ENCODE data around the gene COL9A1. TPM values are rescaled to one million over a fixed set of nuclear protein-coding genes. Genes with fewer than 3 reads are reported as not detected.

COL9A1 gene
- total and polyA plus RNA-seq, 2 of the 4 experiments (the other 2 are of a cell fraction) = not detected

GRCh38 chr6:70338775-70339174 is 35.9 kb upstream of the COL9A1 start:
- POLR2A ChIA-PET (ENCODE audit: unreplicated experiment) = no interaction called here
- H3K9me3 ChIP-seq (ENCODE audit: control insufficient read depth, insufficient read depth, low read length) = no peaks in the 10 kb centered on the region
- no peak overlapping the region for H3K4me3 ChIP-seq (ENCODE audit: insufficient read depth, low read depth, low read length)
- H3K9ac ChIP-seq (ENCODE audit: low read depth, low read length) = no peak overlapping the region
- no peak overlapping the region for H3K14ac ChIP-seq (replicated peaks; ENCODE audit: low read depth, low read length)
- BruUV-seq (replicated peaks) = no TSS peak
- ATAC-seq (ENCODE audit: low read depth) (no peak), DNase-seq (no peak)
- no peak overlapping the region for H3K23ac ChIP-seq (ENCODE audit: low read depth, low read length)
- H2BK120ac ChIP-seq (ENCODE audit: low read depth, low read length) = no peak overlapping the region
- H3K27me3 ChIP-seq (ENCODE audit: control insufficient read depth, insufficient read depth, low read length) = no peaks in the 10 kb centered on the region
- in situ Hi-C loops (cut with MboI; ENCODE audit: low sequenced_read_pairs) (no loop called here), dilution Hi-C loops (cut with HindIII; ENCODE audit: low sequenced_read_pairs, unreplicated experiment) (no loop called here), intact Hi-C loops (cut with micrococcal nuclease) (no loop called here)
- no peak overlapping the region for H3K56ac ChIP-seq (ENCODE audit: extremely low read depth, insufficient read depth, low read length)
- no peak overlapping the region for H4K91ac ChIP-seq (ENCODE audit: insufficient read depth, low read depth, low read length)
- no peak overlapping the region for H2AK9ac ChIP-seq (replicated peaks; ENCODE audit: low read depth, low read length, poor library complexity)
- no peak overlapping the region for H2AFZ ChIP-seq (replicated peaks; ENCODE audit: low read length, poor library complexity)
- no peak overlapping the region for H3K4ac ChIP-seq (ENCODE audit: low read depth, low read length)
- no peak overlapping the region for H4K8ac ChIP-seq (ENCODE audit: low read depth in 2 of 2, low read length in 2 of 2)
- no peak overlapping the region for H2BK20ac ChIP-seq (ENCODE audit: low read depth, low read length)
- CTCF ChIA-PET = no interaction called here
- H3K27ac ChIP-seq (ENCODE audit: insufficient read depth, low read length) = no peak overlapping the region
- H4K20me1 ChIP-seq (ENCODE audit: insufficient read depth, low read length) = no peaks in the 10 kb centered on the region
- H3K4me2 ChIP-seq (ENCODE audit: low read depth, low read length) = no peak overlapping the region
- TF ChIP-seq CTCF (conservative IDR thresholded peaks at IDR 0.05; ENCODE audit: low read depth, low read length) (no peak), CEBPB (IDR thresholded peaks at IDR 0.05; ENCODE audit: low read depth, low read length) (no peak)
- H4K5ac ChIP-seq (ENCODE audit: low read depth, low read length) = no peak overlapping the region
- no peaks in the 10 kb centered on the region for H3K79me1 ChIP-seq (ENCODE audit: low read depth in 1 of 2, low read length in 2 of 2)
- H2AK5ac ChIP-seq (ENCODE audit: low read depth, low read length) = no peak overlapping the region
- no peak overlapping the region for H2BK15ac ChIP-seq (ENCODE audit: low read depth, low read length)
- H3K9me1 ChIP-seq (ENCODE audit: insufficient read depth, low read length) = no peaks in the 10 kb centered on the region
- H3K36me3 ChIP-seq (ENCODE audit: control insufficient read depth, insufficient read depth, low read length) = no peaks in the 10 kb centered on the region
- H3K4me1 ChIP-seq (ENCODE audit: control insufficient read depth, insufficient read depth, low read length) = no peaks in the 10 kb centered on the region
- H2BK5ac ChIP-seq (ENCODE audit: low read depth, low read length, poor library complexity, severe bottlenecking) = no peak overlapping the region
- H3K18ac ChIP-seq (ENCODE audit: low read depth, low read length) = no peak overlapping the region
